Osteoblast (primary cell): ENCODE data around the gene CNTROB. TPM values are rescaled to one million over a fixed set of nuclear protein-coding genes. Genes with fewer than 3 reads are reported as not detected.

Experiments
- DNase-seq: peaks from one replicate; pipeline ENCODE4 v3.0.0; 2011; ENCODE audit warnings: low spot score, mixed read lengths; ENCODE audit not compliant: insufficient read length; ENCODE audit errors: missing footprints
- H2AFZ ChIP-seq: 2 replicates; pipeline ENCODE4 v1.6.0; 2011; ENCODE audit warnings: mild to moderate bottlenecking, low read length
- H3K27ac ChIP-seq: 2 replicates; pipeline ENCODE4 v1.5.1; 2011; ENCODE audit warnings: mild to moderate bottlenecking, low read depth, low read length, moderate library complexity
- H3K27me3 ChIP-seq: 2 replicates; pipeline ENCODE4 v1.6.0; 2012; ENCODE audit warnings: mild to moderate bottlenecking, control low read depth, inconsistent platforms, low read length, moderate library complexity; ENCODE audit not compliant: insufficient read depth
- H3K36me3 ChIP-seq: 2 replicates; pipeline ENCODE4 v1.5.1; 2011; ENCODE audit warnings: mild to moderate bottlenecking, low read length, control low read depth, moderate library complexity; ENCODE audit not compliant: insufficient read depth
- H3K4me1 ChIP-seq: 2 replicates; pipeline ENCODE4 v1.5.1; 2011; ENCODE audit warnings: mild to moderate bottlenecking, low read length, control low read depth, moderate library complexity; ENCODE audit not compliant: insufficient read depth
- H3K4me2 ChIP-seq: 2 replicates; pipeline ENCODE4 v1.6.0; 2011; ENCODE audit warnings: mild to moderate bottlenecking, low read length; ENCODE audit not compliant: insufficient read depth
- H3K4me3 ChIP-seq: fragments of 200-600 bp; sonication (generic); 3 replicates; pipeline ENCODE4 v1.5.1; 2012; ENCODE audit warnings: mild to moderate bottlenecking, low read length, inconsistent platforms; ENCODE audit not compliant: insufficient read depth
- H3K79me2 ChIP-seq: 2 replicates; pipeline ENCODE4 v1.6.0; 2012; ENCODE audit warnings: mild to moderate bottlenecking, low read length, control low read depth, inconsistent platforms; ENCODE audit not compliant: insufficient read depth
- H3K9me3 ChIP-seq: 2 replicates; pipeline ENCODE4 v1.5.1; 2011; ENCODE audit warnings: low read depth, low read length, control low read depth
- H4K20me1 ChIP-seq: 2 replicates; pipeline ENCODE4 v1.6.0; 2012; ENCODE audit warnings: mild to moderate bottlenecking, low read length, control low read depth; ENCODE audit not compliant: insufficient read depth
- small RNA-seq: library from RNA; depleted of rRNA; stranded (forward); fragments of <200 nt; gene quantifications from one replicate; pipeline ENCODE3, GENCODE V24; 2012
- total RNA-seq: library from RNA; depleted of rRNA; stranded (reverse); fragments of >200 nt; gene quantifications from 2 replicates; pipeline ENCODE4 v1.2.3, GENCODE V29; 2012
- TF ChIP-seq, protein P1 (sequence below): IDR thresholded peaks from 2 replicates; pipeline ENCODE4 v1.5.1; 2011; ENCODE audit warnings: mild to moderate bottlenecking, low read depth, low read length, moderate library complexity; ENCODE audit errors: extremely low read depth

The CNTROB gene
- total RNA-seq, 1 donor: 20.6 TPM

DNA sequence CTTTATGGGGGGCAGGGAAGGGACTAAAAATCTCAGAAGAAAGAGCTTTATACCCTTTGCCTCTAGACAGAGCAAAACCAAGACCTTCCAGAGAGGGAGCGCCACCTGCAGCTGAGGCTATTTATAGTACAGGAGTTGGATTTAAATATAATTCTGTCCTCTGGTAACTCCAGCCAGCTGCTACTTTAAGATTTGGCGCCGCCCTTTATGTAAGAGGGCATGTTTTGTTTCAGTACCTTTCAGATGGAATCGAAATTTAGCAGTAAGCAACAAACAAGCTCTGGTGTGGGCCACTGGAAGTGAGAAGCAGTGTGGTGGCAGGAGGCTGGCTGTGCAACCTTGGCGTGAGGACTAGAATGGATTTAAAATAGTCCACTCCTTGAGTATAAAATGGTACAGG lies 65.2 kb downstream of the CNTROB start:
- H4K20me1 ChIP-seq: no peaks in the 10 kb centered on the region
- DNase-seq: peak; percentile 80
- no peaks in the 10 kb centered on the region for H3K4me1 ChIP-seq
- no peak overlapping the region for H2AFZ ChIP-seq
- H3K4me3 ChIP-seq: no peak overlapping the region
- no peaks in the 10 kb centered on the region for H3K36me3 ChIP-seq
- no peaks in the 10 kb centered on the region for H3K79me2 ChIP-seq
- TF ChIP-seq, protein P1, sequence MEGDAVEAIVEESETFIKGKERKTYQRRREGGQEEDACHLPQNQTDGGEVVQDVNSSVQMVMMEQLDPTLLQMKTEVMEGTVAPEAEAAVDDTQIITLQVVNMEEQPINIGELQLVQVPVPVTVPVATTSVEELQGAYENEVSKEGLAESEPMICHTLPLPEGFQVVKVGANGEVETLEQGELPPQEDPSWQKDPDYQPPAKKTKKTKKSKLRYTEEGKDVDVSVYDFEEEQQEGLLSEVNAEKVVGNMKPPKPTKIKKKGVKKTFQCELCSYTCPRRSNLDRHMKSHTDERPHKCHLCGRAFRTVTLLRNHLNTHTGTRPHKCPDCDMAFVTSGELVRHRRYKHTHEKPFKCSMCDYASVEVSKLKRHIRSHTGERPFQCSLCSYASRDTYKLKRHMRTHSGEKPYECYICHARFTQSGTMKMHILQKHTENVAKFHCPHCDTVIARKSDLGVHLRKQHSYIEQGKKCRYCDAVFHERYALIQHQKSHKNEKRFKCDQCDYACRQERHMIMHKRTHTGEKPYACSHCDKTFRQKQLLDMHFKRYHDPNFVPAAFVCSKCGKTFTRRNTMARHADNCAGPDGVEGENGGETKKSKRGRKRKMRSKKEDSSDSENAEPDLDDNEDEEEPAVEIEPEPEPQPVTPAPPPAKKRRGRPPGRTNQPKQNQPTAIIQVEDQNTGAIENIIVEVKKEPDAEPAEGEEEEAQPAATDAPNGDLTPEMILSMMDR: peak; percentile 41
- H3K27me3 ChIP-seq: peaks cover 21% of the 10 kb centered on the region
- no peak overlapping the region for H3K4me2 ChIP-seq
- H3K27ac ChIP-seq: no peak overlapping the region
- H3K9me3 ChIP-seq: no peaks in the 10 kb centered on the region

Small RNAs within 50 kb of the gene (small RNA-seq; reads per million reads assigned to genes)
- 5.0 reads per million, percentile 87 among the genes with 10 or more reads in this experiment for gene SCARNA21

Other genes with a start within 250 kb of the CNTROB start
- gene TP53, start 244.7 kb upstream of the CNTROB start, total RNA-seq: 63.9 and 71.3 TPM in 2 replicates
- gene WRAP53, start 243.7 kb upstream of the CNTROB start, total RNA-seq: 3.5 and 4.3 TPM in 2 replicates
- gene EFNB3, start 227.0 kb upstream of the CNTROB start, total RNA-seq: 1.8 and 2.7 TPM in 2 replicates
- gene DNAH2, start 214.5 kb upstream of the CNTROB start, total RNA-seq: under 0.01 and 0.88 TPM in 2 replicates
- gene KDM6B, start 98.0 kb upstream of the CNTROB start, total RNA-seq: 5.6 and 12.3 TPM in 2 replicates
- 0.29 and 0.36 TPM in 2 replicates for gene TMEM88, start 77.1 kb upstream of the CNTROB start, total RNA-seq
- 25.3 and 29.7 TPM in 2 replicates for gene NAA38, start 74.6 kb upstream of the CNTROB start, total RNA-seq
- gene CYB5D1, start 74.2 kb upstream of the CNTROB start, total RNA-seq: 8.3 and 10.5 TPM in 2 replicates
- gene CHD3, start 43.4 kb upstream of the CNTROB start, total RNA-seq: 95.2 and 97.0 TPM in 2 replicates
- gene RNF227, start 15.9 kb upstream of the CNTROB start, total RNA-seq: 2.4 and 3.6 TPM in 2 replicates
- under 0.01 and 0.29 TPM in 2 replicates for gene KCNAB3, start 2.4 kb upstream of the CNTROB start, total RNA-seq
- 26.1 and 27.4 TPM in 2 replicates for gene TRAPPC1, start 260 bp upstream of the CNTROB start, total RNA-seq
- not detected in 2 replicates for gene GUCY2D, start 70.4 kb downstream of the CNTROB start, total RNA-seq
- under 0.01 TPM in 2 replicates for gene ALOX15B, start 106.9 kb downstream of the CNTROB start, total RNA-seq
- gene ALOX12B, start 155.5 kb downstream of the CNTROB start, total RNA-seq: not detected in 2 replicates
- not detected in 2 replicates for gene ALOXE3, start 186.3 kb downstream of the CNTROB start, total RNA-seq
- gene HES7, start 191.9 kb downstream of the CNTROB start, total RNA-seq: not detected in 2 replicates
- 11.2 and 16.6 TPM in 2 replicates for gene PER1, start 220.2 kb downstream of the CNTROB start, total RNA-seq
- gene VAMP2, start 230.7 kb downstream of the CNTROB start, total RNA-seq: 5.3 and 5.4 TPM in 2 replicates
- 8.3 and 8.8 TPM in 2 replicates for gene TMEM107, start 244.2 kb downstream of the CNTROB start, total RNA-seq